C4-2B (cell line): Measurements from ENCODE around the gene ATXN7L1.

ENCODE experiments used
- CTCF ChIP-seq: fragments of 450-650 bp; conservative IDR thresholded peaks from 2 replicates; pipeline ENCODE4 v1.5.1; 2017; ENCODE audit warnings: mild to moderate bottlenecking
- ZFX ChIP-seq: fragments of 450-650 bp; IDR thresholded peaks from 2 replicates; pipeline ENCODE4 v1.6.1; 2017

- TF ChIP-seq CTCF: no peak
- no peak for TF ChIP-seq ZFX
These were observed 2.3 kb downstream of the ATXN7L1 start for GRCh38 chr7:105874055-105874454.
